NK-92 (cell line): ENCODE results near the gene RPS5.
A peak's percentile ranks its signal among the peaks of the same experiment; 100 is the strongest.
"Not testable (repeated sequence)": the region's sequence is repeated elsewhere in the genome, so short reads cannot be mapped to it uniquely, and the experiment has no call there.

Source experiments
- DNase-seq: peaks from one replicate; lab custom pipeline; 2025; ENCODE audit not compliant: unreplicated experiment; lab: John Stamatoyannopoulos, UW

The RPS5 gene

GRCh38 chr19:58386576-58387337 lies at the start of gene RPS5:
Gene RPS5 (plus strand): TSS chr19:58387269. CDS start chr19:58388138, 869 bp downstream.
- peak; percentile 77 for DNase-seq

- no peak for DNase-seq
Observed at GRCh38 chr19:58338336-58338735, 48.7 kb upstream of the RPS5 start.

- no peak for DNase-seq
Observed at GRCh38 chr19:58338825-58339558, 48.1 kb upstream of the RPS5 start.

GRCh38 chr19:58345558-58345957 lies 41.5 kb upstream of the RPS5 start:
- no peak for DNase-seq

GRCh38 chr19:58346961-58347929 lies 39.8 kb upstream of the RPS5 start:
- no peak for DNase-seq

GRCh38 chr19:58348080-58348479 lies 39.0 kb upstream of the RPS5 start:
- DNase-seq, result not testable (repeated sequence)

GRCh38 chr19:58349590-58349989 lies 37.5 kb upstream of the RPS5 start:
- DNase-seq, result no peak

GRCh38 chr19:58350001-58350861 lies 36.8 kb upstream of the RPS5 start:
- no peak for DNase-seq

GRCh38 chr19:58350871-58351557 lies 36.1 kb upstream of the RPS5 start:
- no peak for DNase-seq

GRCh38 chr19:58351558-58351878 lies 35.6 kb upstream of the RPS5 start:
- no peak for DNase-seq

- DNase-seq, result no peak
Observed at GRCh38 chr19:58351990-58352755, 34.9 kb upstream of the RPS5 start.

GRCh38 chr19:58352760-58353671 lies 34.1 kb upstream of the RPS5 start, which contains the start of gene A1BG:
Gene A1BG (minus strand): TSS chr19:58353492. CDS start chr19:58353437, 55 bp downstream.
- DNase-seq, result no peak

- DNase-seq, result no peak
Observed at GRCh38 chr19:58353717-58354477, 33.2 kb upstream of the RPS5 start.

- no peak for DNase-seq
Observed at GRCh38 chr19:58354478-58355030, 32.5 kb upstream of the RPS5 start.

GRCh38 chr19:58355215-58355796 lies 31.8 kb upstream of the RPS5 start:
- DNase-seq, result no peak

- no peak for DNase-seq
Observed at GRCh38 chr19:58355908-58356765, 30.9 kb upstream of the RPS5 start.
